ENCODE data around the gene ADAMTS18.

Gene ADAMTS18

GRCh38 chr16:77439106-77439505 is 4.3 kb upstream of the ADAMTS18 start:
- in situ Hi-C loops (cut with HindIII; ENCODE audit: low sequenced_read_pairs) = no loop called here

DNA sequence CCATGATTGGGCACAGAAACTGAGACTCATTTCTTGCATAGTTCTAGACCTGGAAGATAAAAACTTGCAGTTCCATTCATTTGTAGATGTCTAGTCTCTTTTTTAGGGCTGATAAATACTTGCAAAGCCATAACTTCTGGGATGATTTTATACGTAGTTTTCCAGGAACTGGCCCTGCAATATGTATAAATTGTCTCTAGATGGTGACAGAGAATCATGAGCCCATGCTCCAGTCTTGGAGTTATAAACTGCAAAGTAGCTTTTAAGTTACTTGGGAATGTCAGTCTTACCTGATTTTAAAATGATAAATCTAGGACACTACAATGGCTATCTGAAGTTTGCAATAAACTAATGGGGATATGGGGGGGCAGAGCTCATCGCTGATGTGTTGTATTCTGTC is 3.0 kb upstream of the ADAMTS18 start:
- in situ Hi-C loops (cut with HindIII; ENCODE audit: low sequenced_read_pairs) = no loop called here

- in situ Hi-C loops (cut with HindIII; ENCODE audit: low sequenced_read_pairs) = no loop called here
These were observed 512 bp upstream of the ADAMTS18 start for GRCh38 chr16:77435272-77435820.

DNA sequence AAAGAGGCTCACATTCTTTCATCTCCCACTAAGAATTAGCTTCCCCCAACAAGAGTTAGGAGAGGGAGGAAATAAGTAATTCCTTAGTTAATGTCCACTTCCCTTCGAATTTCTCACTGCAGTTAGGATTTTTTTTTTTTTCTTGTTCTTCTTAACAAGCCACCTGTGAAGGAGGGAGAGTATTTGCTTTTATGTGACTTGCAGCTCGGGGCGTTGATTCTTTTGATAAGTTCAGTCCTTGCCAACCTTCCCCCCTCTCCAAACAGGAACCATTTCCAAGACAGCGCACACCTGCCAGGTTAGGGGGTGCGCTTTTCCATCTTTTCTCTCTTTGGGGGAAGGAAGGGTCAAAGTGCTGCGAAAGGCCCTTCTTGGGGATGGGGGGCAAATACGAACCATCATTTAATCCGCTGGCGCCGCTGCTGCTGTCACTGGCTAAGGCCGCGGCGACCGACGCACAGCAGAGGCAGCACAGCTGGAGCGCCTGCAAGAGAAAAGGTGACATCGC is 758 bp downstream of the ADAMTS18 start:
- in situ Hi-C loops (cut with HindIII; ENCODE audit: low sequenced_read_pairs) = no loop called here

GRCh38 chr16:77433146-77433545 is 1.7 kb downstream of the ADAMTS18 start:
- in situ Hi-C loops (cut with HindIII; ENCODE audit: low sequenced_read_pairs) = no loop called here

GRCh38 chr16:77432264-77432663 is 2.6 kb downstream of the ADAMTS18 start:
- in situ Hi-C loops (cut with HindIII; ENCODE audit: low sequenced_read_pairs) = no loop called here

DNA sequence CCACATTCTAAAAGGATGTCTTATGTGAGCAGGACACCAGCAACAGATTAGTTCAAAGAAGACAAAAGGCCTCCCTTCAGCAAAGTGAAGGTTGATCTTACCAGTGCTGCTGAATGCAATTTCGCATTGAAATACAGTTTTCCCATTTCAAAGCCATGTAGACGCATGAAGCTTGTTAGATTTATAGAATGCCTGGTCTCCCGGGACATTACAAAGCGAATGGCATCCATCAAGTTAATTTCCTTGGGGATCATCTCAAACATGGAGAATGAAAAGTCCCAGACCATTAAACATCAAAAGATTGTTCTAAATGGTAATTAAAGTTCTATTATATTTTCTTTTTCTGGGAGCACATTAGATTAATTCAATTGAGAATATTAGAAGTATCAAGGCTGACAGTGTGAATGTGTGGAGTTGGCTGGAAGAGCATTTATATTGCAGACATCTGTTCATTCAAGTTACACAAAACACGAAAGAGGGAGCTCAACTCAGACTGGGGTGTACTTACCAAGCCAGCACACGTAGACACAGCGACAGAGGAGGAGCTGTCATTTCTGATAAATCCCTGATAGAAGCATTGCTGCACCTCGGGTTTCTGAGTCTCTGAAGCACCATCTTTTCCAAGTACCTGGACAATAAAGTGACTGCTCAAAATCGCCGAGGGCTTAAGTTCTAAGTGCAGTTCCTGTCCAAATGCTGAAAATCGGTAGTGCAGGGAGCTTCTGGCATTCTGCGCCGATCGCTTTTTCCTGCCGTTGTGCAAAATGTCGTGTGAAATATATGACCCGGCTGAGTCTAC is 3.8 kb downstream of the ADAMTS18 start:
- in situ Hi-C loops (cut with HindIII; ENCODE audit: low sequenced_read_pairs) = no loop called here

DNA sequence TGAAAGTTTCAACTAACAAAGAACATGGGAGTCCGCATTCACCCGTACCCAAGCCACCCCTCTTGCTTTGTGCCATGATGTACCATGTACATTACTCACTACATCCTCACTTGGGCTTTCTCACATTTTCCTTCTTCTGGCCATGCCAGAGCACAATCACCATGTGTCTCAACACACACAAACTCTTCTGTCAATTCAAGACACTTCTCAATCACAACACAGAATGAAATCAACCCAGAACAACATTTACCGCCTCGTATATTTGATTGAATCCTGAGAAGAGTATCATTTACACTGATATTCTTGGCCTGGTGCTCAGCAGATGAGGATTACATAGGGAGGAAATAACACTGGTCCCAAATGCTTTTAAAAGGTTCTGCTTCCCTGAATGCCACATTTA is 4.5 kb downstream of the ADAMTS18 start:
- in situ Hi-C loops (cut with HindIII; ENCODE audit: low sequenced_read_pairs) = no loop called here

DNA sequence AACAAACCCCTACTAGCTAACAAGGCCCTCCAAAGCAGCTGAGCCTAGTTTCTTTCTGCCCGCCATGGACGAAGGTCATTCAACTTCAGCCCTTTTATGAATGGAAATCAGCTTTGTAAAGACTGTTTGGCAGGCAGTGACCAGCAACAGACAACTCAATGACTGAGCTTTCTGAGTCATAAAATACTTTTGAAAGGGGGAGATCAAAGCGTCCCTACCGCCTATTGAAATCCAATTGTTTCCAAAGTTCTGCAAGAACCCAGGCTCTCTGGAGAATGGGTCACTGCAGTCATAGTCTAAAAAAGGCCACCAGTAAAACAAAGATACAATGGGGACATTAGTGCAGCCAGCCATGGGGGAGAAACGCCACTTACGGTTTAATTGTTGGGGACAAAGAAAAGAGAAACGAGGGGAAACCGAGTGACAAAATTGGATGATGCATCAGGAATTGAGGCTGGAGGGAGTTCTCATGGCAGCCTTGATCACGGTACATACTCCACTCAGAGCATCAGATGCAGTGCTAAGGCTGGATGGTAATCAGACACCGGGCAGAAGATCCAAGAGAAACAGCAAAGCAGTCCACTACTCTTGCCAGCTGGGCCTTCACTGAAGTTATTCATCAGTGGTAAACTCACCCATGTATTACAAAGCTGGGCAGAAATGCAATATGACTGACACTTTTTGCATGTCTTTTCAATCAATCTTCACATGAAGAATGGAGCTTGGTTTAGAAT is 9.8 kb downstream of the ADAMTS18 start:
- in situ Hi-C loops (cut with HindIII; ENCODE audit: low sequenced_read_pairs) = no loop called here

- in situ Hi-C loops (cut with HindIII; ENCODE audit: low sequenced_read_pairs) = no loop called here
These were observed 12.5 kb downstream of the ADAMTS18 start for GRCh38 chr16:77422196-77422784.

DNA sequence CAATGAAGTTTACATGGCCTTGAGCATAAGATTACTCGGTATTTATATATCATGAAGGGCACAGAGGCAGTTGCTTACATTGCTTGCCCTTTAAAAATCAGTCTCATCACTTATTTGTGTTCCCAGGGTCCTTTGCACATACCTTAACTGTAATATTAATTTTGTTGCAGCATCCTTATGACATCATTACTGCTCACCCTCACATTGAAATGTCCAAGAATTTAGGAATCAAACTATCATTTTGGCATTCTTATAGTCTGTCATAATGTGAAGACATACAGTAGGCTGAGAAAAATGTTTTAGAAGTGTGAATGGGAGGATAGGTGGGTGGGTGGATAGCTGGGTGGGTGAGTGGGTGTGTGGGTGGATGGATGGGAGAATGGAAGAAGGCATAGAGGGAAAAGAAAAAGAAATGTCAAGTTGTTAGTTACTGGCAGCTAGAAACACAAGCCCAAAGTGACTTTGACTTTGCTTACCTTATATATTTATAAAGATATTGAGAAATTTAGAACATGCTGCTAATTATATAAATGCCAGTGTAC is 17.8 kb downstream of the ADAMTS18 start:
- in situ Hi-C loops (cut with HindIII; ENCODE audit: low sequenced_read_pairs) = no loop called here

- in situ Hi-C loops (cut with HindIII; ENCODE audit: low sequenced_read_pairs) = no loop called here
These were observed 20.0 kb downstream of the ADAMTS18 start for GRCh38 chr16:77414752-77415231.

DNA sequence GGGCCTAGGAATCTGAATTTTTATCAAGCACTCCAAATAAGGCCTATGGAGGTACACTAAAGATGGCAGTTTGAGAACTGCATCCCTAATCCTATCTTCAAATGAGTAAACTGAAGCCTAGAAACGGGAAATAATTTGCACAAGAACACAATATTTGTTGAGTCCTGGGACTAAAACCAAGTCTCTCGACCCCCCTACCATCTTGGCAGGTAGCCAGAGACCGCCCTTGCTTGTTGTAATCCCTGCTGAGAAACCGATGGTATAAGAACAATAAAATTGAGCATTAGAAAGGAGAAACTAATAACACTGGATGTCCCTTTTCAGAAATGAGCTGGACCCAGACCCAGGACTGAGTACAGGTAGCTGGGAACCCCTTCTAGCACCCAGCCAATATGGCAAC is 24.4 kb downstream of the ADAMTS18 start:
- in situ Hi-C loops (cut with HindIII; ENCODE audit: low sequenced_read_pairs) = no loop called here

DNA sequence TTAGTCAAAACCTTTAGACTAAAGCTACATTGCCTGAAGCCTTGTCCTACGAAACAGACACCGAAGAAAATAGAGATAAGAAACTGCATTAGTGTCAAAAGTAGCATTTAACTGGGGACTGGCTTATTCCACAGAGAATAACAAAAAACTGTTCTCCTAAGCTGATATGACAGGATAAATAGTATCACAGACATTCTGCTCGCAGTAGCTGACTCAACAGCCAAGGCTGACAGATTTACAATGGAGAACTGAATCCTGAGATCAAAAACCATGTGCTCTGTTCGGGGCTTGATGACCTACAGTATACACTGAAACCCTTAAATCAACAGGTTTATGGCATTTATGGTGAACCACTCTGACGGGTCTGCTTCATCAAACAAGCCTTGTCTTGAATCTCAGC is 25.5 kb downstream of the ADAMTS18 start:
- in situ Hi-C loops (cut with HindIII; ENCODE audit: low sequenced_read_pairs) = no loop called here

GRCh38 chr16:77408607-77409006 is 26.2 kb downstream of the ADAMTS18 start:
- in situ Hi-C loops (cut with HindIII; ENCODE audit: low sequenced_read_pairs) = no loop called here

GRCh38 chr16:77406680-77407079 is 28.2 kb downstream of the ADAMTS18 start:
- in situ Hi-C loops (cut with HindIII; ENCODE audit: low sequenced_read_pairs) = no loop called here

DNA sequence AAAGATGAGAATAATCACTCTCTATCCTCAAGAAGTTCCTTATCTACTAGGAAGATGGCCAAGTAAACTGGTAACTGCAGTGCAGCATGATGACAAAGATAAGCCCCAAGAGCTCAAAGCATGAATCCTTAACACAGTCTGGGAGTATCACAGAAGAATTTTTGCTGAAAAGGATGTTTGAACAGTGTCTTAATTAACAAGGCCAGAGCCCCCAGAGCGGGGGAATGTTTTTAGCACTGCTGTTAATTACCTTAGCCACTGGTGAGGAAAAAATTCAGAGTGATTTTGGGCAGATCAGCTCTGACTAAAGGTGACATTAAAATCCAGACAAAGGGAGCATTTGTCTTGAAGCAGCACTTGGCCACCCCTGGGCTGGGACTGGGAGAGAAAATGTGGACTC is 30.1 kb downstream of the ADAMTS18 start:
- in situ Hi-C loops (cut with HindIII; ENCODE audit: low sequenced_read_pairs) = no loop called here

DNA sequence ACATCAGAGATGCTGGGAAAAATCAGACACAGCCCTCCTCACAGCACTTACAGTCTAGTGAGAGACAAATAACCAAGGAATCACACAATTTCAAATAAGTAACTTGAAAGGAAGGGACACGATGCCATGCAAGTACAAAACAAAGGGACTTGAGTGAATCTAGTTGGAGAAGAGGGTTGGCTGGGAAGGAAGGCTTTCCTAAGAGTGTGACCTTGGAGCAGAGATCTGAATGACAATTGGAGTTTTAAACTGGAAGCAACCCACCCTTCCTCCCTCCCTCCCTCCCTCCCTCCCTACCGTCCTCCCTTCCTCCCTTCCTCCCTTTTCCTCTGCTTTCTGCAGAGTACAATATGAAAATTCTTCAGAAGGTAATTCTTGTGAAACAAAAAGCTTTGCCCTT is 31.1 kb downstream of the ADAMTS18 start:
- in situ Hi-C loops (cut with HindIII; ENCODE audit: low sequenced_read_pairs) = no loop called here

DNA sequence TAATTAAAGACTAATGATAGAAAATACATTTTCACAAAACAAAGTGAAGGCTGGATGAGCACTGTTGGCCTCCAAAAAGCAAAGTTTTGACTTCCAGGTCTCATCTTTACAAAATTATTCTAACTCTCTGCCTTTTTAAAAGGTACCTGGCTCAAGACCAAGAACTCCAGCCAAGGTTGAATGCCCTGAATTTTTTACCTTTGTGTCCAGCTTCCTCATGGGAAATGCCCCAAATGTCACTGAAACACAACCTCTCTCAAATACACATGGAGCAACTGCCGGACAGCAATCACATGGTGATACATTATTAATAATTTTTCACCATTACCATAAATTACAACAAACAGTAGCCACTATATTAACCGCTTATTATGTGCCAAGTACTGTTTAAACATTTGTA is 32.2 kb downstream of the ADAMTS18 start:
- in situ Hi-C loops (cut with HindIII; ENCODE audit: low sequenced_read_pairs) = no loop called here

DNA sequence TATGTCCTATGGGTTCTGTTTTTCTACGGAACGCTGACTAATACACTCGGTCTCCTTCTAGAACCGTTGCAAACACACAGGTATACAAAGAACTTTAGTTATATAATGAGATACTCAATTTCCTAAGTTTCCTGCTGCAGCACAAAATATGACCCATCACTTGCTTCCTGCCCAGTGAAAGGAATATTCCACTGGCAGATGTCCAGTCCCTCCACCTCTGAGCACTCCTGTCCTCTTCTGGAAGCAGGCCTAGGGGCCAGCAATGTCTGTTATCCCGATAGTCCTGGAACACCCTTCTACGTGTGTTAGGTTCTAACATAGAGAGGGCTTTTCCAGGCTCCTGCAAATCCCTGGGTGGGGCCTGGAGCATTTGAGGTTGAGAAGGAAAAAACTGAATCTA is 32.7 kb downstream of the ADAMTS18 start:
- in situ Hi-C loops (cut with HindIII; ENCODE audit: low sequenced_read_pairs) = no loop called here

GRCh38 chr16:77399546-77399945 is 35.3 kb downstream of the ADAMTS18 start:
- in situ Hi-C loops (cut with HindIII; ENCODE audit: low sequenced_read_pairs) = no loop called here

Data from DLD1 (cell line).